Stimulated activated CD4-positive, alpha-beta T cell treated with anti-CD3 and anti-CD28 coated beads, TNF-alpha, amount 100 ng/mL, for 4 hours (primary cell): ENCODE measurements around the gene ITGA2.

Source experiments
- DNase-seq, 3 experiments: peaks; one replicate each; pipeline ENCODE4 v3.0.0-alpha.2; 2020; ENCODE audit warnings: low read depth in 3 of 3

Gene ITGA2

GRCh38 chr5:53017794-53018391, 28.7 kb downstream of the ITGA2 start:
- DNase-seq = no peak

- no peak for DNase-seq
These were observed 30.2 kb downstream of the ITGA2 start for GRCh38 chr5:53019320-53019719.

- no peak for DNase-seq
These were observed 33.9 kb downstream of the ITGA2 start for GRCh38 chr5:53022930-53023511.

- DNase-seq = no peak
These were observed 34.8 kb downstream of the ITGA2 start for GRCh38 chr5:53023969-53024368.

- DNase-seq = no peak
These were observed 35.4 kb downstream of the ITGA2 start for GRCh38 chr5:53024535-53024934.

- no peak for DNase-seq
These were observed 36.3 kb downstream of the ITGA2 start for GRCh38 chr5:53025487-53025886.

GRCh38 chr5:53027913-53028312, 38.8 kb downstream of the ITGA2 start:
- no peak for DNase-seq

- no peak for DNase-seq
These were observed 40.5 kb downstream of the ITGA2 start for GRCh38 chr5:53029608-53030007.

- no peak for DNase-seq
These were observed 41.7 kb downstream of the ITGA2 start for GRCh38 chr5:53030893-53031292.

- no peak for DNase-seq
These were observed 42.5 kb downstream of the ITGA2 start for GRCh38 chr5:53031695-53032096.

- DNase-seq = no peak
These were observed 43.0 kb downstream of the ITGA2 start for GRCh38 chr5:53032188-53032587.

- DNase-seq = no peak
These were observed 45.7 kb downstream of the ITGA2 start for GRCh38 chr5:53034832-53035231.

GRCh38 chr5:53035868-53036381, 46.8 kb downstream of the ITGA2 start:
- DNase-seq = no peak

GRCh38 chr5:53037141-53037859, 48.1 kb downstream of the ITGA2 start:
- DNase-seq = no peak

GRCh38 chr5:53038196-53038847, 49.2 kb downstream of the ITGA2 start:
- DNase-seq = no peak

- no peak for DNase-seq
These were observed 50.7 kb downstream of the ITGA2 start for GRCh38 chr5:53039855-53040254.

- no peak for DNase-seq
These were observed 52.0 kb downstream of the ITGA2 start for GRCh38 chr5:53041071-53041692.

GRCh38 chr5:53041740-53042139, 52.6 kb downstream of the ITGA2 start:
- no peak for DNase-seq

GRCh38 chr5:53045263-53045662, 56.1 kb downstream of the ITGA2 start:
- DNase-seq = no peak

- DNase-seq = no peak
These were observed 59.1 kb downstream of the ITGA2 start for GRCh38 chr5:53048248-53048647.

- DNase-seq = no peak
These were observed 63.3 kb downstream of the ITGA2 start for GRCh38 chr5:53052499-53052898.

GRCh38 chr5:53053364-53053763, 64.2 kb downstream of the ITGA2 start:
- no peak for DNase-seq
